ENCODE measurements around the gene SARS1.

- TF ChIP-seq POLR2A (IDR thresholded peaks at IDR 0.05): no peak
- no peak for TF ChIP-seq CTCF (IDR thresholded peaks at IDR 0.05)
Observed at GRCh38 chr1:109164538-109164937, 49.2 kb upstream of the SARS1 start.

Measured in Peyer's patch (tissue), 4 donors.